SK-N-SH (cell line): ENCODE results near the gene C10orf120. TPM values are rescaled to one million over a fixed set of nuclear protein-coding genes. Genes with fewer than 3 reads are reported as not detected.

Experiments
- CTCF ChIA-PET: fragments of 300-600, 350-600 bp; formaldehyde crosslinking; extraction: SDS; loops from one replicate; lab custom pipeline; 2021; lab: Yijun Ruan, JAX
- POLR2A ChIA-PET: fragments of 350-600 bp; sonication (Branson Sonifier 250); formaldehyde crosslinking; extraction: SDS; loops from one replicate; lab custom pipeline; 2020; ENCODE audit warnings: antibody characterized with exemption, inconsistent platforms; lab: Yijun Ruan, JAX
- DNase-seq: peaks from one replicate; pipeline ENCODE4 v3.0.0; 2012
- H2AFZ ChIP-seq: fragments of 200-600 bp; sonication (generic); 2 replicates; pipeline ENCODE4 v1.8.1; 2016; ENCODE audit warnings: antibody characterized with exemption, mild to moderate bottlenecking, low read depth
- H3F3A ChIP-seq: fragments of 200-600 bp; sonication (generic); replicated peaks from 2 replicates; pipeline ENCODE3; 2016; ENCODE audit warnings: antibody characterized with exemption, mild to moderate bottlenecking; ENCODE audit not compliant: insufficient read depth
- H3K27ac ChIP-seq, 2 experiments: fragments of 200-500 bp in 1 of 2; fragments of 200-600 bp in 1 of 2; sonication (Bioruptor generic) in 1 of 2; sonication (generic), shearing (Covaris generic) in 1 of 2; 2 replicates each; pipeline versions ENCODE4 v1.5.1 to v1.6.1; 2014 to 2016; ENCODE audit warnings: low read depth in 2 of 2, inconsistent platforms in 1 of 2, low read length in 1 of 2, mild to moderate bottlenecking in 1 of 2, mixed read lengths in 1 of 2
- H3K27me3 ChIP-seq: fragments of 200-600 bp; sonication (generic), shearing (Covaris generic); 2 replicates; pipeline ENCODE4 v1.6.1; 2016; ENCODE audit warnings: mixed run types; ENCODE audit not compliant: insufficient read depth
- H3K36me3 ChIP-seq, 2 experiments: fragments of 200-500 bp in 1 of 2; fragments of 200-600 bp in 1 of 2; sonication (Bioruptor generic) in 1 of 2; sonication (generic) in 1 of 2; replicated peaks in 1 of 2; 2 replicates each; pipeline versions ENCODE3 to v1.5.1; 2014 to 2016; ENCODE audit warnings: low read length in 1 of 2, mild to moderate bottlenecking in 1 of 2; ENCODE audit not compliant: insufficient read depth in 2 of 2, control insufficient read depth in 1 of 2
- H3K4me1 ChIP-seq, 2 experiments: fragments of 200-500 bp in 1 of 2; fragments of 200-600 bp in 1 of 2; sonication (Bioruptor generic) in 1 of 2; sonication (generic), shearing (Covaris generic) in 1 of 2; 2 replicates each; pipeline versions ENCODE4 v1.5.1 to v1.6.1; 2014 to 2016; ENCODE audit warnings: low read depth in 1 of 2, low read length in 1 of 2, mixed run types in 1 of 2; ENCODE audit not compliant: insufficient read depth in 2 of 2, control insufficient read depth in 1 of 2
- H3K4me2 ChIP-seq: fragments of 200-600 bp; sonication (generic), shearing (Covaris generic); 2 replicates; pipeline ENCODE4 v1.6.1; 2017; ENCODE audit warnings: mixed run types
- H3K4me3 ChIP-seq, 2 experiments: fragments of 200-500 bp in 1 of 2; fragments of 200-600 bp in 1 of 2; sonication (Bioruptor generic) in 1 of 2; sonication (generic), shearing (Covaris generic) in 1 of 2; 2 replicates each; pipeline versions ENCODE4 v1.5.1 to v1.8.1; 2014 to 2016; ENCODE audit warnings: low read depth in 2 of 2, inconsistent platforms in 1 of 2, low read length in 1 of 2, mild to moderate bottlenecking in 1 of 2, mixed read lengths in 1 of 2, moderate library complexity in 1 of 2
- H3K79me2 ChIP-seq: fragments of 200-600 bp; sonication (generic); 2 replicates; pipeline ENCODE4 v1.8.1; 2017; ENCODE audit warnings: mild to moderate bottlenecking; ENCODE audit not compliant: insufficient read depth
- H3K9ac ChIP-seq: fragments of 200-600 bp; sonication (generic); 2 replicates; pipeline ENCODE4 v1.6.1; 2017; ENCODE audit warnings: mixed run types
- H3K9me2 ChIP-seq: fragments of 200-600 bp; sonication (generic); 2 replicates; pipeline ENCODE4 v1.6.1; 2017; ENCODE audit warnings: mixed run types
- H3K9me3 ChIP-seq: fragments of 200-600 bp; sonication (generic); 2 replicates; pipeline ENCODE4 v1.6.1; 2017; ENCODE audit warnings: mixed run types, mild to moderate bottlenecking, moderate library complexity
- H4K20me1 ChIP-seq: fragments of 200-600 bp; sonication (generic); 2 replicates; pipeline ENCODE4 v1.6.1; 2017; ENCODE audit warnings: mild to moderate bottlenecking, mixed run types; ENCODE audit not compliant: insufficient read depth
- CHD2 ChIP-seq: fragments of 150-350 bp; IDR thresholded peaks from 2 replicates; pipeline ENCODE4 v1.6.1; 2018; ENCODE audit warnings: low read length; ENCODE audit not compliant: partially characterized antibody
- MEF2A ChIP-seq: IDR thresholded peaks from 2 replicates; pipeline ENCODE4 v1.4.0; 2012; ENCODE audit warnings: low read depth, borderline replicate concordance
- MXI1 ChIP-seq: IDR thresholded peaks from 2 replicates; pipeline ENCODE4 v1.6.1; 2012; ENCODE audit warnings: mild to moderate bottlenecking, low read depth, low read length, improper control_type of control experiment
- NFIC ChIP-seq: IDR thresholded peaks from 2 replicates; pipeline ENCODE4 v1.4.0; 2012; ENCODE audit warnings: borderline replicate concordance
- POLR2AphosphoS5 ChIP-seq: IDR thresholded peaks from 2 replicates; pipeline ENCODE4 v1.6.1; 2012; ENCODE audit warnings: low read depth, low read length
- RAD21 ChIP-seq: IDR thresholded peaks from 2 replicates; pipeline ENCODE4 v1.6.1; 2012; ENCODE audit warnings: mild to moderate bottlenecking, low read length
- RXRA ChIP-seq: IDR thresholded peaks from 2 replicates; pipeline ENCODE4 v1.4.0; 2012; ENCODE audit warnings: low read depth, mild to moderate bottlenecking, borderline replicate concordance
- YY1 ChIP-seq: IDR thresholded peaks from 2 replicates; pipeline ENCODE4 v1.4.0; 2012; ENCODE audit warnings: low read depth, mild to moderate bottlenecking
- WGBS: methylation state at CpG from one replicate; pipeline ENCODE4 v1.1.6; 2017; ENCODE audit warnings: low lambda C conversion rate; 5-methylcytosine and 5-hydroxymethylcytosine counted together
- polyA plus RNA-seq, 3 experiments: library from polyadenylated mRNA; depleted of rRNA; stranded (reverse); fragments of >200 nt; gene quantifications; 2 replicates each; pipeline ENCODE4 v1.2.3, GENCODE V29; 2012
- TF ChIP-seq, protein P1 (sequence below): IDR thresholded peaks from 2 replicates; pipeline ENCODE4 v1.4.0; 2012; ENCODE audit warnings: low read depth, borderline replicate concordance
- TF ChIP-seq, protein P2 (sequence below): fragments of 150-350 bp; IDR thresholded peaks from 2 replicates; pipeline ENCODE4 v1.6.1; 2017; ENCODE audit warnings: antibody characterized with exemption, low read length, low read depth, borderline replicate concordance

Gene C10orf120
- polyA plus RNA-seq, 1 of the 3 experiments (the other 2 are of a cell fraction) = not detected

DNA sequence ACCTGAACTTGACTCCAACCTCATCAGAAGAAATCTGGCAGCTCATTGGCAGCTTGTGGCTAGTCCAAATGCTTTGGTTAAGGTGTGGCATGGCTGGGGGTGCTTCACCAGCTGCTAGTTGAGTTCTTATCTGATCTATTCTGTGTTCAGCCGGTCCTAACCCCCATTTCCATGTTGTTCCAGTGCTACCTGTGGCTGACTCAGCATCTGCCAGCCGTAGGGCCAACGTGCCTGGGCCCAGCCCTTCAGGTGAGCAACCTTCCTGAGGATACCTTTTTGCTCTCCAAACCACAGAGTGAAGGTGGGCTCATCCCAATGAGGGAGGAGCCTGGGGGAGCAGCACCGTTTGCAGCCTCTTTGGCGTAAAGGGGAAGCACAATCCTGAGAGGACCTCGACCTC lies 46.8 kb upstream of the C10orf120 start (continued):
- no peak for TF ChIP-seq CHD2
- TF ChIP-seq MEF2A = no peak

DNA sequence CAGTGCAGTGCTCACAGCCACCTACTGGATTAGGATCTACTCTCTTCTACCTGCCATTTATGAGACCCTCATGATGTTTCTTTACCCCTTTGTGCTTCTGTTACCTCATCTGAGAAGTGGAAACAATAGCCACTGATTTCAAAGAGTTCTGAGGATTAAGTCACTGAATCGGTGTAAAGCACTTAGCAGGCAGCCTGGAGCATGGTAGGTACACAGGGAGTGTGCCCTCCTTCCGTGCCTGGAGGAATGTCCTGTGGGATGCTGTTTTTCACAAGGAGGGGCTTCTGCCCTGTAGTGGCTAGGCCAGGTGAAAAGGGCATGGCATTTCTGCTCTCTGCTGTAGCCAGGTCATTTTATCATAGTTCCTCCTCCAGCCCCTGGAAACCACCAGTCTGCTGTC lies 44.6 kb upstream of the C10orf120 start:
- DNase-seq = no peak
- 18% methylated on average over 2 of the region's 2 CpGs for WGBS
- no peak overlapping the region for H3K27ac ChIP-seq
- no peaks in the 10 kb centered on the region for H4K20me1 ChIP-seq
- no peaks in the 10 kb centered on the region for H3K9me2 ChIP-seq
- H3K4me1 ChIP-seq = no peaks in the 10 kb centered on the region
- H3F3A ChIP-seq = no peaks in the 10 kb centered on the region
- ChIA-PET POLR2A (no interaction called here), CTCF (no interaction called here)
- H3K36me3 ChIP-seq = no peaks in the 10 kb centered on the region
- no peaks in the 10 kb centered on the region for H3K79me2 ChIP-seq
- H3K4me2 ChIP-seq = no peak overlapping the region
- H3K9ac ChIP-seq = no peak overlapping the region
- H2AFZ ChIP-seq = no peak overlapping the region
- no peak for TF ChIP-seq YY1
- TF ChIP-seq RXRA = no peak
- TF ChIP-seq CHD2 = no peak
- no peak for TF ChIP-seq MXI1
- TF ChIP-seq, protein P1, sequence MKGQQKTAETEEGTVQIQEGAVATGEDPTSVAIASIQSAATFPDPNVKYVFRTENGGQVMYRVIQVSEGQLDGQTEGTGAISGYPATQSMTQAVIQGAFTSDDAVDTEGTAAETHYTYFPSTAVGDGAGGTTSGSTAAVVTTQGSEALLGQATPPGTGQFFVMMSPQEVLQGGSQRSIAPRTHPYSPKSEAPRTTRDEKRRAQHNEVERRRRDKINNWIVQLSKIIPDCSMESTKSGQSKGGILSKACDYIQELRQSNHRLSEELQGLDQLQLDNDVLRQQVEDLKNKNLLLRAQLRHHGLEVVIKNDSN = no peak
- TF ChIP-seq POLR2AphosphoS5 = no peak
- TF ChIP-seq RAD21 = no peak
- no peak overlapping the region for H3K4me3 ChIP-seq
- peaks cover 5% of the 10 kb centered on the region; the same call in 1 of the 2 replicates for H3K27me3 ChIP-seq
- H3K9me3 ChIP-seq = no peaks in the 10 kb centered on the region

DNA sequence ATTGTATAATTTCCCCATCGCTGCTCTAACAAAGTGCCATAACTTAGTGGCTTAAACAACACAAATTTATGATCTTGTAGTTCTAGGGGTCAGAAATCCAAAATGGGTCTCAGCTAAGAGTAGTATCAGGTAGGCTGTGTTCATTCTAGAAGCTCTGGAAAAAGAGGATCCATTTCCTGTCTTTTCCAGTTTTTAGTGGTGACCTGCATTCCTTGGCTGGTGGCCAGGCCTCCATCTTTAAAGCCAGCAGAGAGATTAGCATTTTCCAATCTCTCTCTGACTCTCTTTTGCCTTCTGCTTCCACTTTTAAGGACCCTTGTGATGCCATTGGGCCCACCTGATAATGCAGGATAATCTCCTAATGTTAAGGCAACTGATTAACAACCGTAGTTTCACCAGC lies 41.0 kb upstream of the C10orf120 start:
- CTCF ChIA-PET = interaction anchor here (1.3 kb wide), 1 partner anchor 33 kb away, joined by 3 read pairs; no protein-coding TSS in a partner anchor
- 43% methylated on average over 2 of the region's 2 CpGs for WGBS
- DNase-seq = no peak

More for the DNA sequence above, 41.0 kb upstream of the C10orf120 start:
- H3K4me2 ChIP-seq = no peak overlapping the region
- no peaks in the 10 kb centered on the region for H3K36me3 ChIP-seq
- H3F3A ChIP-seq = no peaks in the 10 kb centered on the region
- no peak overlapping the region for H3K27ac ChIP-seq
- H3K9me3 ChIP-seq = no peaks in the 10 kb centered on the region
- H3K4me1 ChIP-seq = no peaks in the 10 kb centered on the region
- no peaks in the 10 kb centered on the region for H3K79me2 ChIP-seq
- H4K20me1 ChIP-seq = no peaks in the 10 kb centered on the region
- POLR2A ChIA-PET = no interaction called here
- peak overlapping the region; percentile 64 for H2AFZ ChIP-seq
- H3K27me3 ChIP-seq = peaks cover 5% of the 10 kb centered on the region; the same call in 1 of the 2 replicates
- TF ChIP-seq NFIC = peak; percentile 26; the same call in 1 of the 2 replicates
- TF ChIP-seq YY1 = peak; percentile 23; the same call in 1 of the 2 replicates
- TF ChIP-seq, protein P2, sequence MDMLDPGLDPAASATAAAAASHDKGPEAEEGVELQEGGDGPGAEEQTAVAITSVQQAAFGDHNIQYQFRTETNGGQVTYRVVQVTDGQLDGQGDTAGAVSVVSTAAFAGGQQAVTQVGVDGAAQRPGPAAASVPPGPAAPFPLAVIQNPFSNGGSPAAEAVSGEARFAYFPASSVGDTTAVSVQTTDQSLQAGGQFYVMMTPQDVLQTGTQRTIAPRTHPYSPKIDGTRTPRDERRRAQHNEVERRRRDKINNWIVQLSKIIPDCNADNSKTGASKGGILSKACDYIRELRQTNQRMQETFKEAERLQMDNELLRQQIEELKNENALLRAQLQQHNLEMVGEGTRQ = no peak
- no peaks in the 10 kb centered on the region for H3K9me2 ChIP-seq
- no peak overlapping the region for H3K4me3 ChIP-seq
- no peak overlapping the region for H3K9ac ChIP-seq
